H1 (cell line): Measurements from ENCODE around the gene NFIX. TPM values are rescaled to one million over a fixed set of nuclear protein-coding genes. Genes with fewer than 3 reads are reported as not detected.

Source experiments
- CTCF ChIA-PET: fragments of 300-600 bp; sonication (Branson Sonifier 250); formaldehyde crosslinking; loops from one replicate; lab custom pipeline; 2021; ENCODE audit not compliant: partially characterized antibody; lab: Charles Lee
- POLR2A ChIA-PET: fragments of 300-600 bp; sonication (Branson Sonifier 250); formaldehyde crosslinking; loops from one replicate; lab custom pipeline; 2021; ENCODE audit warnings: inconsistent platforms; ENCODE audit not compliant: partially characterized antibody; lab: Charles Lee
- DNase-seq, 2 experiments: peaks; one replicate each; pipeline versions ENCODE4 v3.0.0 to v3.0.0-alpha.2; 2010 to 2022; ENCODE audit warnings: low spot score in 2 of 2, low read depth in 1 of 2, mixed read lengths in 1 of 2
- FAIRE-seq: peaks from 2 replicates; lab custom pipeline; 2011; peaks lifted over from hg19 to GRCh38; lab: Jason Lieb, UNC
- H2AFZ ChIP-seq: 2 replicates; pipeline ENCODE4 v1.8.1; 2012; ENCODE audit warnings: low read length, inconsistent platforms
- H2AK5ac ChIP-seq: 2 replicates; pipeline ENCODE4 v1.6.1; 2013; ENCODE audit warnings: low read depth, low read length
- H2BK120ac ChIP-seq: replicated peaks from 2 replicates; pipeline ENCODE3; 2013; ENCODE audit warnings: low read depth, low read length, inconsistent platforms
- H2BK12ac ChIP-seq: 2 replicates; pipeline ENCODE4 v1.6.1; 2013; ENCODE audit warnings: low read depth, low read length
- H2BK15ac ChIP-seq: 2 replicates; pipeline ENCODE4 v1.6.1; 2013; ENCODE audit warnings: low read length
- H2BK20ac ChIP-seq: 2 replicates; pipeline ENCODE4 v1.6.1; 2013; ENCODE audit warnings: low read length
- H2BK5ac ChIP-seq: 2 replicates; pipeline ENCODE4 v1.6.1; 2013; ENCODE audit warnings: low read depth, low read length
- H3K14ac ChIP-seq: 2 replicates; pipeline ENCODE4 v1.6.1; 2013; ENCODE audit warnings: inconsistent platforms; ENCODE audit not compliant: insufficient read length
- H3K18ac ChIP-seq: 2 replicates; pipeline ENCODE4 v1.6.1; 2013; ENCODE audit warnings: low read length; ENCODE audit errors: extremely low read depth
- H3K23ac ChIP-seq: 2 replicates; pipeline ENCODE4 v1.6.1; 2013; ENCODE audit warnings: inconsistent platforms; ENCODE audit not compliant: insufficient read length
- H3K23me2 ChIP-seq: 2 replicates; pipeline ENCODE4 v1.6.1; 2013; ENCODE audit warnings: low read depth, low read length
- H3K27ac ChIP-seq: 2 replicates; pipeline ENCODE4 v1.6.1; 2011; ENCODE audit warnings: low read depth, low read length, inconsistent platforms
- H3K27me3 ChIP-seq, 4 experiments: replicated peaks in 1 of 4; 1 replicate in 1 of 4; 2 replicates in 3 of 4; pipeline versions ENCODE4 v1.6.1 to v1.8.1; 2011 to 2013; ENCODE audit warnings: low read length in 3 of 4, mild to moderate bottlenecking in 3 of 4, inconsistent platforms in 2 of 4, mixed read lengths in 2 of 4, moderate library complexity in 1 of 4; ENCODE audit not compliant: control insufficient read depth in 3 of 4, insufficient read depth in 3 of 4; ENCODE audit errors: extremely low read depth in 1 of 4
- H3K36me3 ChIP-seq, 4 experiments: 2 replicates each; pipeline versions ENCODE4 v1.6.1 to v1.8.1; 2011 to 2013; ENCODE audit warnings: mild to moderate bottlenecking in 4 of 4, low read length in 3 of 4, moderate library complexity in 2 of 4, control low read depth in 1 of 4, inconsistent platforms in 1 of 4; ENCODE audit not compliant: insufficient read depth in 4 of 4, control insufficient read depth in 2 of 4
- H3K4ac ChIP-seq: replicated peaks from 2 replicates; pipeline ENCODE3; 2013; ENCODE audit warnings: low read length, low read depth, mixed read lengths, inconsistent platforms; ENCODE audit not compliant: insufficient read length
- H3K4me1 ChIP-seq, 4 experiments: replicated peaks in 1 of 4; 1 replicate in 1 of 4; 2 replicates in 3 of 4; pipeline versions ENCODE4 v1.6.1 to v1.8.1; 2011 to 2013; ENCODE audit warnings: low read length in 3 of 4, inconsistent platforms in 2 of 4, mixed read lengths in 1 of 4; ENCODE audit not compliant: insufficient read depth in 4 of 4, control insufficient read depth in 3 of 4
- H3K4me2 ChIP-seq, 2 experiments: 2 replicates each; pipeline versions ENCODE4 v1.6.1 to v1.8.1; 2011 to 2013; ENCODE audit warnings: low read depth in 2 of 2, low read length in 2 of 2, control low read depth in 1 of 2, inconsistent platforms in 1 of 2, mild to moderate bottlenecking in 1 of 2; ENCODE audit not compliant: insufficient read depth in 1 of 2
- H3K4me3 ChIP-seq, 4 experiments: fragments of 200-600, 300-600 bp in 1 of 4; sonication (generic), shearing (Covaris generic), sonication (Bioruptor Twin) in 1 of 4; 2 replicates each; pipeline versions ENCODE4 v1.5.1 to v1.8.1; 2011 to 2016; ENCODE audit warnings: low read length in 4 of 4, low read depth in 3 of 4, control low read depth in 2 of 4, inconsistent platforms in 2 of 4, mild to moderate bottlenecking in 2 of 4, mixed read lengths in 1 of 4, moderate library complexity in 1 of 4; ENCODE audit not compliant: insufficient read depth in 2 of 4; ENCODE audit errors: extremely low read depth in 1 of 4
- H3K56ac ChIP-seq: replicated peaks from 2 replicates; pipeline ENCODE3; 2013; ENCODE audit warnings: low read depth, mild to moderate bottlenecking, mixed read lengths, low read length, inconsistent platforms; ENCODE audit not compliant: insufficient read length
- H3K79me1 ChIP-seq: 2 replicates; pipeline ENCODE4 v1.6.1; 2013; ENCODE audit warnings: low read depth, low read length, control low read depth
- H3K79me2 ChIP-seq, 2 experiments: 2 replicates each; pipeline versions ENCODE4 v1.6.1 to v1.8.1; 2012 to 2013; ENCODE audit warnings: low read length in 2 of 2, mild to moderate bottlenecking in 2 of 2, inconsistent platforms in 1 of 2; ENCODE audit not compliant: insufficient read depth in 2 of 2, control insufficient read depth in 1 of 2
- H3K9ac ChIP-seq, 4 experiments: replicated peaks in 1 of 4; 1 replicate in 1 of 4; 2 replicates in 3 of 4; pipeline versions ENCODE4 v1.6.1 to v1.8.1; 2011 to 2013; ENCODE audit warnings: low read depth in 3 of 4, low read length in 3 of 4, control low read depth in 2 of 4, mild to moderate bottlenecking in 2 of 4, moderate library complexity in 2 of 4, inconsistent platforms in 1 of 4; ENCODE audit errors: extremely low read depth in 1 of 4
- H3K9me3 ChIP-seq, 2 experiments: 2 replicates each; pipeline versions ENCODE4 v1.6.1 to v1.8.1; 2012 to 2013; ENCODE audit warnings: mild to moderate bottlenecking in 2 of 2, moderate library complexity in 2 of 2, control low read depth in 1 of 2, inconsistent platforms in 1 of 2, low read depth in 1 of 2, low read length in 1 of 2, mixed read lengths in 1 of 2; ENCODE audit not compliant: insufficient read depth in 2 of 2
- H4K20me1 ChIP-seq, 2 experiments: replicated peaks in 1 of 2; 2 replicates each; pipeline versions ENCODE3 to v1.8.1; 2011 to 2013; ENCODE audit warnings: inconsistent platforms in 2 of 2, low read length in 2 of 2, mild to moderate bottlenecking in 1 of 2; ENCODE audit not compliant: insufficient read depth in 2 of 2, control insufficient read depth in 1 of 2
- H4K5ac ChIP-seq: 2 replicates; pipeline ENCODE4 v1.6.1; 2013; ENCODE audit warnings: low read length, low read depth, mixed read lengths, inconsistent platforms; ENCODE audit not compliant: insufficient read length
- H4K8ac ChIP-seq: 2 replicates; pipeline ENCODE4 v1.8.0; 2013; ENCODE audit warnings: mild to moderate bottlenecking, moderate library complexity, low read length, inconsistent platforms; ENCODE audit not compliant: insufficient read depth; ENCODE audit errors: extremely low read depth
- H4K91ac ChIP-seq: replicated peaks from 2 replicates; pipeline ENCODE3; 2013; ENCODE audit warnings: low read length, mixed read lengths, inconsistent platforms; ENCODE audit not compliant: insufficient read length
- CHD2 ChIP-seq: IDR thresholded peaks from 2 replicates; pipeline ENCODE4 v1.6.1; 2012; ENCODE audit warnings: low read length, improper control_type of control experiment
- POLR2A ChIP-seq, 2 experiments: IDR thresholded peaks; 1 replicate in 1 of 2; 2 replicates in 1 of 2; pipeline ENCODE4 v1.6.1; 2011; ENCODE audit warnings: low read depth in 2 of 2, low read length in 2 of 2, mild to moderate bottlenecking in 2 of 2; ENCODE audit errors: control extremely low read depth in 1 of 2
- POLR2AphosphoS5 ChIP-seq: IDR thresholded peaks from 2 replicates; pipeline ENCODE4 v1.6.1; 2011; ENCODE audit warnings: low read depth, low read length
- WGBS, 2 experiments: shearing (Covaris generic) in 1 of 2; methylation state at CpG; one replicate each; pipeline versions ENCODE4 v1.1.6 to v1.1.7; 2013 to 2015; ENCODE audit warnings: low lambda C conversion rate in 2 of 2, mixed read lengths in 2 of 2, inconsistent platforms in 1 of 2, low coverage in 1 of 2, missing lambda C conversion rate in 1 of 2; ENCODE audit not compliant: insufficient replicate concordance in 2 of 2, insufficient coverage in 1 of 2, insufficient read length in 1 of 2; ENCODE audit errors: extremely low coverage in 1 of 2, missing lambda C conversion rate in 1 of 2; 5-methylcytosine and 5-hydroxymethylcytosine counted together
- polyA plus RNA-seq, 7 experiments: library from polyadenylated mRNA; depleted of rRNA in 3 of 7; stranded (reverse) in 5 of 7; unstranded in 2 of 7; fragments of >200 nt in 5 of 7; fragments of 200-250 nt in 2 of 7; gene quantifications; 1 replicate in 5 of 7; 2 replicates in 1 of 7; 4 replicates in 1 of 7; pipeline versions ENCODE4 v1.2.1 to v1.2.3, GENCODE V29; 2011 to 2013; ENCODE audit warnings: missing spikeins in 2 of 7, mixed read lengths in 2 of 7
- total RNA-seq: library from RNA; stranded (reverse); fragmentation: NEBNext Ultra II Directional; extraction: Animal tissue kit (Norgen Biotek cat#: 25700); gene quantifications from 2 replicates; pipeline ENCODE4 v1.2.1, GENCODE V29; 2021

The NFIX gene
- total and polyA plus RNA-seq, 2 of the 8 experiments (the other 6 are each of a cell fraction or from before 2014, with no cell fraction given) = 0.03 to 0.20 TPM

DNA sequence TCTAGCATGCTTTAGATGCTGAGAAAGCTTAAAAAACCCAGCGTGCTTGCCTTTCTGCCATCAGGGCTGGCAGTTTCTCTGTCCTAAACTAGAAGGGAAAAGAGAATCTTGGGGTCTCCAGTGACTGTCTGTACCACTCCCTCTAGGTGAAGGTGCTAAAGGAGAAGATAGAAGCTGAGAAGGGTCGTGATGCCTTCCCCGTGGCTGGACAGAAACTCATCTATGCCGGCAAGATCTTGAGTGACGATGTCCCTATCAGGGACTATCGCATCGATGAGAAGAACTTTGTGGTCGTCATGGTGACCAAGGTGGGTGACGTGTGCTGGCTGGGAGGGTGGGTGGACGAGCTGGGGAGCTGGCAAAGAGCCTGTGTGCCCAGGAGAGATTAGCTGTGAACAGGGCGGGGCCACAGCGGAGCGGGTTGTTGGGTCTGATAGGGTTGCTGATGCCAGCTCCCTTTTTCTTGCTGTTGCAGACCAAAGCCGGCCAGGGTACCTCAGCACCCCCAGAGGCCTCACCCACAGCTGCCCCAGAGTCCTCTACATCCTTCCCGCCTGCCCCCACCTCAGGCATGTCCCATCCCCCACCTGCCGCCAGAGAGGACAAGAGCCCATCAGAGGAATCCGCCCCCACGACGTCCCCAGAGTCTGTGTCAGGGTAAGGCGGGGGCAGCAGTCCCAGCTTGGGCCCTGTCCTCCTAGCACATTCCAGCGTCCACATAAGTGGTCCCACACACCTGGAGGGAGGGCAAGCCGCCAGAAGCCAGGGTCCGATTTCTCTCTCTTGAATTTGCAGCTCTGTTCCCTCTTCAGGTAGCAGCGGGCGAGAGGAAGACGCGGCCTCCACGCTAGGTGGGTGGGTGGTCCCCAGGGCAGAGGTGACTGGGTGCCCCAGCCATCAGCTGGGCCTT lies 47.3 kb upstream of the NFIX start:
- Histone ChIP-seq H3K79me2 (peaks cover 0 to 19% of the 10 kb centered on the region in 2 experiments; a peak in 2 of 4 replicates), H3K4me1 (peaks cover 0 to 3% (median under 1%) of the 10 kb centered on the region in 4 experiments; a peak in 1 of 7 replicates), H2BK5ac (peak overlapping the region; percentile 58; the same call in 1 of the 2 replicates), H2BK120ac (no peak overlapping the region), H3K79me1 (peaks cover 2% of the 10 kb centered on the region; the same call in 1 of the 2 replicates), H3K9ac (0 out of 7 replicates have a peak overlapping the region, but pooled peaks of 2 of the 4 experiments have one; percentile 6 to 22), H3K9me3 (no peaks in the 10 kb centered on the region), H2BK15ac (no peak overlapping the region), H3K23ac (no peak overlapping the region), H3K36me3 (peaks cover 25 to 65% (median 39%) of the 10 kb centered on the region in 4 experiments), H2AK5ac (no peak overlapping the region), H3K56ac (no peak overlapping the region), H3K4me3 (0 out of 8 replicates have a peak overlapping the region, but pooled peaks of 1 of the 4 experiments have one; percentile 89), H2BK12ac (no peak overlapping the region), H4K20me1 (peaks cover 5 to 9% of the 10 kb centered on the region in 2 experiments), H3K27ac (no peak overlapping the region), H2BK20ac (no peak overlapping the region), H3K4ac (no peak overlapping the region), H3K23me2 (no peaks in the 10 kb centered on the region), H3K27me3 (no peaks in the 10 kb centered on the region), H3K18ac (no peak overlapping the region), H2AFZ (no peak overlapping the region), H4K8ac (no peak overlapping the region), H4K5ac (no peak overlapping the region), H3K14ac (no peak overlapping the region), H3K4me2 (peak overlapping the region in 1 of 2 experiments; percentile 80; a peak in 1 of 4 replicates), H4K91ac (no peak overlapping the region)
- CTCF ChIA-PET = interaction anchor here (2.2 to 3.1 kb wide), 2 partner anchors 18 to 29 kb away, joined by 5 to 18 read pairs; no protein-coding TSS in a partner anchor
- 90% methylated on average over 27 of the region's 28 CpGs; no CpG with 5 or more reads in 1 of the 2 experiments for WGBS, 2 experiments
- FAIRE-seq = no peak
- TF ChIP-seq POLR2A (IDR thresholded peaks at IDR 0.05; ENCODE audit: control extremely low read depth in 1 of 2, low read depth in 2 of 2, low read length in 2 of 2) = peak in 1 of 2 experiments; percentile 25; a peak in 1 of 3 replicates
- TF ChIP-seq POLR2AphosphoS5 = 0 out of 2 replicates have a peak, but pooled peaks have one; percentile 27
- TF ChIP-seq CHD2 = no peak
- POLR2A ChIA-PET = interaction anchor here (1.0 to 4.0 kb wide), 11 partner anchors 7 to 63 kb away, joined by 3 to 43 read pairs (median 4); partner anchors contain the start of genes CALR, FARSA, GADD45GIP1 and GCDH
- DNase-seq = no peak
